ENCODE measurements around the gene SOX11.

GRCh38 chr2:5723791-5724735, 31.9 kb downstream of the SOX11 start:
- TF ChIP-seq, protein P1, sequence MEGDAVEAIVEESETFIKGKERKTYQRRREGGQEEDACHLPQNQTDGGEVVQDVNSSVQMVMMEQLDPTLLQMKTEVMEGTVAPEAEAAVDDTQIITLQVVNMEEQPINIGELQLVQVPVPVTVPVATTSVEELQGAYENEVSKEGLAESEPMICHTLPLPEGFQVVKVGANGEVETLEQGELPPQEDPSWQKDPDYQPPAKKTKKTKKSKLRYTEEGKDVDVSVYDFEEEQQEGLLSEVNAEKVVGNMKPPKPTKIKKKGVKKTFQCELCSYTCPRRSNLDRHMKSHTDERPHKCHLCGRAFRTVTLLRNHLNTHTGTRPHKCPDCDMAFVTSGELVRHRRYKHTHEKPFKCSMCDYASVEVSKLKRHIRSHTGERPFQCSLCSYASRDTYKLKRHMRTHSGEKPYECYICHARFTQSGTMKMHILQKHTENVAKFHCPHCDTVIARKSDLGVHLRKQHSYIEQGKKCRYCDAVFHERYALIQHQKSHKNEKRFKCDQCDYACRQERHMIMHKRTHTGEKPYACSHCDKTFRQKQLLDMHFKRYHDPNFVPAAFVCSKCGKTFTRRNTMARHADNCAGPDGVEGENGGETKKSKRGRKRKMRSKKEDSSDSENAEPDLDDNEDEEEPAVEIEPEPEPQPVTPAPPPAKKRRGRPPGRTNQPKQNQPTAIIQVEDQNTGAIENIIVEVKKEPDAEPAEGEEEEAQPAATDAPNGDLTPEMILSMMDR (IDR thresholded peaks at IDR 0.05) = no peak
- no peak for TF ChIP-seq EZH2 (IDR thresholded peaks at IDR 0.05; ENCODE audit: borderline replicate concordance, insufficient read depth, low read depth, low read length, poor library complexity, severe bottlenecking)
